K562 (cell line): ENCODE data around the gene SYCP3. TPM values are rescaled to one million over a fixed set of nuclear protein-coding genes. Genes with fewer than 3 reads are reported as not detected.

Experiments
- ATAC-seq: fragments of 200-7000 bp; cut with Tn5 transposase; 3 replicates; pipeline ENCODE4 v1.9.1; 2020; ENCODE audit warnings: moderate library complexity
- BruUV-seq: library from RNA; stranded (reverse); fragments of 400-500 nt; replicated peaks from 2 replicates; lab custom pipeline; 2021; lab: Mats Ljungman, UMichigan
- CTCF ChIA-PET: fragments of 300-600 bp; formaldehyde crosslinking; extraction: SDS; loops from one replicate; lab custom pipeline; 2021; ENCODE audit warnings: low intra/inter-chr PET ratio; lab: Yijun Ruan, JAX
- POLR2A ChIA-PET: fragments of 300-600, 350-650 bp; sonication (Branson Sonifier 250); formaldehyde crosslinking; extraction: SDS; loops from one replicate; lab custom pipeline; 2021; ENCODE audit warnings: antibody characterized with exemption, inconsistent platforms; lab: Yijun Ruan, JAX
- DNase-seq, 4 experiments: peaks; one replicate each; pipeline versions ENCODE4 v3.0.0 to v3.0.0-alpha.2; 2011 to 2018; ENCODE audit warnings: low spot score in 3 of 4, mixed read lengths in 3 of 4; ENCODE audit errors: extremely low read depth in 1 of 4
- FAIRE-seq: peaks from 2 replicates; lab custom pipeline; 2011; peaks lifted over from hg19 to GRCh38; lab: Jason Lieb, UNC
- H2AFZ ChIP-seq: 2 replicates; pipeline ENCODE4 v1.6.0; 2011; ENCODE audit warnings: low read depth, low read length, control low read depth, inconsistent platforms
- H3K27ac ChIP-seq: fragments of 200-600 bp; 3 replicates; pipeline ENCODE4 v1.8.0; 2011; ENCODE audit warnings: low read depth, mild to moderate bottlenecking, control low read depth, inconsistent platforms, low read length, moderate library complexity, mixed read lengths; ENCODE audit errors: extremely low read depth
- H3K27me3 ChIP-seq, 2 experiments: fragments of 300-600 bp in 1 of 2; 2 replicates in 1 of 2; 3 replicates in 1 of 2; pipeline versions ENCODE4 v1.6.0 to v1.8.0; 2011; ENCODE audit warnings: inconsistent platforms in 2 of 2, low read length in 2 of 2, mild to moderate bottlenecking in 1 of 2, mixed read lengths in 1 of 2, moderate library complexity in 1 of 2; ENCODE audit not compliant: control insufficient read depth in 2 of 2, insufficient read depth in 2 of 2
- H3K36me3 ChIP-seq: fragments of 300-600 bp; 3 replicates; pipeline ENCODE4 v1.8.0; 2011; ENCODE audit warnings: mild to moderate bottlenecking, low read length, inconsistent platforms; ENCODE audit not compliant: control insufficient read depth, insufficient read depth
- H3K4me1 ChIP-seq, 2 experiments: fragments of 200-600 bp in 1 of 2; replicated peaks in 1 of 2; 2 replicates in 1 of 2; 3 replicates in 1 of 2; pipeline versions ENCODE4 v1.5.1 to v1.8.0; 2011; ENCODE audit warnings: inconsistent platforms in 2 of 2, low read length in 2 of 2, mild to moderate bottlenecking in 1 of 2, mixed read lengths in 1 of 2, moderate library complexity in 1 of 2; ENCODE audit not compliant: control insufficient read depth in 2 of 2, insufficient read depth in 2 of 2
- H3K4me2 ChIP-seq: 2 replicates; pipeline ENCODE4 v1.6.1; 2011; ENCODE audit warnings: low read length, control low read depth, inconsistent platforms, mixed read lengths; ENCODE audit not compliant: insufficient read depth
- H3K4me3 ChIP-seq: fragments of 200-600 bp; sonication (generic), shearing (Covaris generic); 2 replicates; pipeline ENCODE4 v1.5.1; 2016; ENCODE audit warnings: control low read depth, inconsistent platforms
- H3K79me2 ChIP-seq: fragments of 200-600 bp; 3 replicates; pipeline ENCODE4 v1.8.0; 2011; ENCODE audit warnings: low read length, inconsistent platforms; ENCODE audit not compliant: control insufficient read depth, insufficient read depth
- H3K9ac ChIP-seq, 2 experiments: 2 replicates each; pipeline versions ENCODE4 v1.6.0 to v1.6.1; 2011; ENCODE audit warnings: low read depth in 2 of 2, low read length in 2 of 2, control low read depth in 1 of 2, inconsistent platforms in 1 of 2, mild to moderate bottlenecking in 1 of 2, mixed read lengths in 1 of 2; ENCODE audit not compliant: insufficient read depth in 1 of 2
- H3K9me1 ChIP-seq: one replicate; pipeline ENCODE4 v1.6.0; 2011; ENCODE audit warnings: inconsistent platforms, mild to moderate bottlenecking, low read length, moderate library complexity; ENCODE audit not compliant: control insufficient read depth, insufficient read depth
- H3K9me3 ChIP-seq: replicated peaks from 2 replicates; pipeline ENCODE4 v1.5.1; 2011; ENCODE audit warnings: low read depth, low read length, inconsistent platforms; ENCODE audit not compliant: control insufficient read depth, insufficient read depth
- H4K20me1 ChIP-seq: replicated peaks from 2 replicates; pipeline ENCODE4 v1.6.1; 2011; ENCODE audit warnings: low read length, inconsistent platforms, mixed read lengths; ENCODE audit not compliant: control insufficient read depth, insufficient read depth
- ATF1 ChIP-seq, 2 experiments: fragments of 450-650 bp in 1 of 2; IDR thresholded peaks; 2 replicates each; pipeline ENCODE4 v1.6.1; 2016; ENCODE audit warnings: missing compliant biosample characterization in 1 of 2, missing genetic modification characterization in 1 of 2
- CBFA2T3 ChIP-seq: fragments of 450-650 bp; IDR thresholded peaks from 2 replicates; pipeline ENCODE4 v1.6.1; 2017
- CBX2 ChIP-seq: fragments of 200-600 bp; sonication (generic); IDR thresholded peaks from one replicate; pipeline ENCODE4 v1.6.1; 2012; ENCODE audit warnings: mild to moderate bottlenecking, low read length, inconsistent platforms; ENCODE audit not compliant: insufficient read depth, poor library complexity, severe bottlenecking
- CEBPG ChIP-seq, 3 experiments: fragments of 200-800 bp in 1 of 3; sonication (Bioruptor generic) in 1 of 3; sonication (generic) in 1 of 3; formaldehyde crosslinking in 1 of 3; IDR thresholded peaks in 2 of 3; conservative IDR thresholded peaks in 1 of 3; 2 replicates each; pipeline versions ENCODE4 v1.6.1 to v1.8.0; 2016 to 2022; ENCODE audit warnings: missing compliant biosample characterization in 2 of 3, missing genetic modification characterization in 2 of 3, mild to moderate bottlenecking in 1 of 3, missing genetic modification reagents in 1 of 3
- CHD4 ChIP-seq: fragments of 200-600 bp; sonication (generic); IDR thresholded peaks from 3 replicates; pipeline ENCODE4 v1.6.1; 2012; ENCODE audit warnings: low read depth, mild to moderate bottlenecking, mixed read lengths, low read length, inconsistent platforms; ENCODE audit not compliant: insufficient read depth, insufficient replicate concordance, poor library complexity, severe bottlenecking
- CTBP1 ChIP-seq: fragments of 450-650 bp; IDR thresholded peaks from 2 replicates; pipeline ENCODE4 v1.6.1; 2016; ENCODE audit warnings: borderline replicate concordance
- MLLT1 ChIP-seq, 2 experiments: fragments of 450-650 bp; IDR thresholded peaks; 2 replicates each; pipeline ENCODE4 v1.6.1; 2016
- NFATC3 ChIP-seq: fragments of 450-650 bp; IDR thresholded peaks from 2 replicates; pipeline ENCODE4 v1.6.1; 2017; ENCODE audit warnings: mild to moderate bottlenecking
- SMAD3 ChIP-seq: fragments of 450-650 bp; formaldehyde crosslinking; conservative IDR thresholded peaks from 2 replicates; pipeline ENCODE4 v1.4.0; 2020; ENCODE audit warnings: mild to moderate bottlenecking
- TAF1 ChIP-seq: IDR thresholded peaks from 2 replicates; pipeline ENCODE4 v1.6.1; 2011; ENCODE audit warnings: mild to moderate bottlenecking, low read length, moderate library complexity; ENCODE audit not compliant: insufficient read depth, control insufficient read depth, severe bottlenecking; ENCODE audit errors: extremely low read depth
- TCF3 ChIP-seq: sonication (generic); formaldehyde crosslinking; IDR thresholded peaks from 2 replicates; pipeline ENCODE4 v1.4.0; 2020; ENCODE audit warnings: mild to moderate bottlenecking, missing genetic modification reagents
- ZNF212 ChIP-seq: fragments of 450-650 bp; formaldehyde crosslinking; IDR thresholded peaks from 2 replicates; pipeline ENCODE4 v1.4.0; 2020; ENCODE audit warnings: mild to moderate bottlenecking
- ZNF395 ChIP-seq: fragments of 200-800 bp; sonication (Bioruptor generic); IDR thresholded peaks from 2 replicates; pipeline ENCODE4 v1.6.1; 2017; ENCODE audit warnings: missing genetic modification characterization, missing compliant biosample characterization
- ZNF583 ChIP-seq: fragments of 250-450 bp; sonication (Bioruptor Pico); IDR thresholded peaks from 2 replicates; pipeline ENCODE4 v1.4.0; 2020
- ZNF609 ChIP-seq: sonication (generic); formaldehyde crosslinking; IDR thresholded peaks from 2 replicates; pipeline ENCODE4 v1.8.1; 2023; ENCODE audit warnings: missing genetic modification reagents, mild to moderate bottlenecking, borderline replicate concordance
- in situ Hi-C: fragments of 300-500 bp; cut with MboI; formaldehyde crosslinking; loops from 4 replicates; pipeline ENCODE4 v1.15.0; 2018; ENCODE audit warnings: inconsistent platforms, mixed read lengths
- intact Hi-C: fragments of 100-400 bp; cut with micrococcal nuclease; formaldehyde crosslinking; loops from 2 replicates; pipeline ENCODE4 v1.14.2; 2022
- polyA plus RNA-seq, 8 experiments: library from polyadenylated mRNA; depleted of rRNA in 4 of 8; stranded (reverse) in 5 of 8; unstranded in 3 of 8; fragments of >200 nt; fragmentation: Nextera tagmentation in 2 of 8; fragmentation: Illumina TruSeq in 1 of 8; extraction: Ambion mirVana in 2 of 8; extraction: Trizol in 1 of 8; gene quantifications; 2 replicates each; pipeline versions ENCODE4 v1.2.1 to v1.2.3, GENCODE V29; 2011 to 2014; ENCODE audit warnings: inconsistent platforms in 1 of 8, missing spikeins in 1 of 8
- total RNA-seq, 7 experiments: library from RNA; depleted of rRNA in 6 of 7; stranded (reverse); fragments of >200 nt in 6 of 7; fragmentation: Illumina TruSeq in 2 of 7; extraction: Trizol in 2 of 7; gene quantifications; 2 replicates each; pipeline versions ENCODE4 v1.2.1 to v1.2.3, GENCODE V29; 2011 to 2021; ENCODE audit warnings: low replicate concordance in 1 of 7

SYCP3 gene
- total and polyA plus RNA-seq, 9 of the 15 experiments (the other 6 are each of a cell fraction or from before 2014, with no cell fraction given): 0.11 to 0.25 (median 0.22) TPM; not detected in 4

- ATAC-seq (no peak), FAIRE-seq (no peak), DNase-seq (no peak)
- Histone ChIP-seq H4K20me1 (no peaks in the 10 kb centered on the region), H3K9me3 (no peaks in the 10 kb centered on the region), H2AFZ (no peak overlapping the region), H3K4me1 (peaks cover 0 to 3% of the 10 kb centered on the region in 2 experiments; a peak in 1 of 5 replicates), H3K27ac (no peak overlapping the region), H3K27me3 (no peaks in the 10 kb centered on the region), H3K4me2 (no peak overlapping the region), H3K36me3 (peaks cover 85% of the 10 kb centered on the region), H3K4me3 (no peak overlapping the region), H3K9me1 (no peaks in the 10 kb centered on the region), H3K9ac (no peak overlapping the region), H3K79me2 (peaks cover 22% of the 10 kb centered on the region)
- no TSS peak for BruUV-seq
- CTCF ChIA-PET: no interaction called here
- intact Hi-C loops: no loop called here
- in situ Hi-C loops: no loop called here
- POLR2A ChIA-PET: interaction anchor here (0.7 to 0.9 kb wide), 3 partner anchors 16 to 700 kb away, joined by 3 to 5 read pairs (median 3); no protein-coding TSS in a partner anchor
- no peak for TF ChIP-seq ZNF395
- no peak for TF ChIP-seq CHD4
- TF ChIP-seq ZNF212: no peak
- no peak for TF ChIP-seq ATF1 (CRISPR knock-in tag; IDR thresholded peaks at IDR 0.05)
- no peak for TF ChIP-seq ATF1 (tag; IDR thresholded peaks at IDR 0.05)
- TF ChIP-seq MLLT1 (IDR thresholded peaks at IDR 0.05): no peak
- no peak for TF ChIP-seq SMAD3 (CRISPR knock-in tag)
- no peak for TF ChIP-seq CBX2
- TF ChIP-seq CEBPG (CRISPR knock-in tag; IDR thresholded peaks at IDR 0.05): no peak
- no peak for TF ChIP-seq CEBPG (tag; conservative IDR thresholded peaks at IDR 0.05 in 1 of 2, IDR thresholded peaks at IDR 0.05 in 1 of 2)
- no peak for TF ChIP-seq TAF1
- TF ChIP-seq TCF3: no peak
- TF ChIP-seq ZNF583 (CRISPR knock-in tag): no peak
- TF ChIP-seq ZNF609 (CRISPR knock-in tag): no peak
- no peak for TF ChIP-seq CTBP1
- TF ChIP-seq CBFA2T3: no peak
- TF ChIP-seq NFATC3: no peak
Measured at GRCh38 chr12:101719566-101719965, 19.7 kb downstream of the SYCP3 start.
